Measurements from ENCODE around the gene SLC29A3. TPM values are rescaled to one million over a fixed set of nuclear protein-coding genes. Genes with fewer than 3 reads are reported as not detected.

SLC29A3 gene
- total RNA-seq, 2 donors from 2014 or later = 4.6 to 12.7 TPM

DNA sequence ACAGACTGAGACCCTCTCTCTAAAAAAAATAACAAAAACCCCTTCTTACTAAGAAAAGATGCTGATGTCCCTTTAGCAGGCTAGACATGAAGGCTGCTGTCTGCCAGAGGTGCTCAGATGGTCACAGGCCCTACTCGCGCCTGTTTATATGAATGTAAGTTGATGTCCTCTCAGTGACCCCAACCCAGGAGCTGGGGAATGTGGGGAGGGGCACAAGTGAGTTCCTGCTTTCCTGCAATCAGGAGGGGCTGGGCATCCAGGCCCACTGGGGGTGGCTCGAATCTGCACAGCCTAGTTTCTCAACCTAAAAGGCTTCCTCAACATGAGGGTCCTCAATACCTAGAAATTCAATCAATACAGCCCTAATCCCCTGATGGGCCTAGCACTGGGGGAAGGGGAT lies 12.1 kb upstream of the SLC29A3 start:
- no peak overlapping the region for H3K4me3 ChIP-seq
- no peak overlapping the region for H3K27ac ChIP-seq
- no peak for TF ChIP-seq CTCF (IDR thresholded peaks at IDR 0.05)
- TF ChIP-seq POLR2AphosphoS5 (IDR thresholded peaks at IDR 0.05) = no peak
- no peak for TF ChIP-seq POLR2A (IDR thresholded peaks at IDR 0.05)
- H3K9me3 ChIP-seq = no peaks in the 10 kb centered on the region
- H3K36me3 ChIP-seq = no peaks in the 10 kb centered on the region
- 80% methylated on average over 3 of the region's 3 CpGs for WGBS
- H3K4me1 ChIP-seq (replicated peaks) = no peaks in the 10 kb centered on the region
- DNase-seq (ENCODE audit: low spot score) = no peak
- H3K27me3 ChIP-seq (replicated peaks; ENCODE audit: insufficient read depth) = no peaks in the 10 kb centered on the region
- intact Hi-C loops (cut with DNase I) = no loop called here

GRCh38 chr10:71307469-71308085 lies 11.5 kb upstream of the SLC29A3 start:
- Histone ChIP-seq H3K4me1 (replicated peaks) (no peaks in the 10 kb centered on the region), H3K4me3 (no peak overlapping the region), H3K27ac (no peak overlapping the region), H3K9me3 (no peaks in the 10 kb centered on the region), H3K36me3 (no peaks in the 10 kb centered on the region), H3K27me3 (replicated peaks; ENCODE audit: insufficient read depth) (no peaks in the 10 kb centered on the region)
- DNase-seq (ENCODE audit: low spot score) = no peak
- TF ChIP-seq POLR2AphosphoS5 (IDR thresholded peaks at IDR 0.05) (no peak), CTCF (IDR thresholded peaks at IDR 0.05) (no peak), POLR2A (IDR thresholded peaks at IDR 0.05) (no peak)
- WGBS = 79% methylated on average over 8 of the region's 8 CpGs
- intact Hi-C loops (cut with DNase I) = no loop called here

DNA sequence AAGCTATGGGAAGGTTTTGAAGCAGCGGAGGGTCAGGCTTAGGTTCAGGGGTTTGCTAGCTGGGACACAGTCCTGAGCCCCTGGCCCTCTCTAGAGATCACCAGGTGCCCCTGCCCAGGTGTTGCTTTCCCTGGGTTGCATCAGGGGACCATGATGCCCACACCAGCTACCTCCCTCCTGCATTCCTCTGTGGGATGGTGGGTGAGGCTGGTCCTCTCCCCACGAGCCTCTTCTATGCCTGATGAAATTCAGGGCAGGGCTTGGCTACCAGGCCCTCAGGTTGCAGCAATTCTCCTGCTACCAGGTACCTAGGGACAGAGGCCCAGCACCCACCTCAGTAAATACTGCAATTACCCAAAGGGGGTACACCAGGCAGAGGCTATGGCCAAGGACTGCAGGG lies 10.8 kb upstream of the SLC29A3 start:
- Histone ChIP-seq H3K9me3 (no peaks in the 10 kb centered on the region), H3K4me1 (replicated peaks) (no peaks in the 10 kb centered on the region), H3K27me3 (replicated peaks; ENCODE audit: insufficient read depth) (no peaks in the 10 kb centered on the region), H3K36me3 (no peaks in the 10 kb centered on the region), H3K4me3 (no peak overlapping the region), H3K27ac (no peak overlapping the region)
- TF ChIP-seq CTCF (IDR thresholded peaks at IDR 0.05) = no peak
- no peak for TF ChIP-seq POLR2AphosphoS5 (IDR thresholded peaks at IDR 0.05)
- TF ChIP-seq POLR2A (IDR thresholded peaks at IDR 0.05) = no peak
- intact Hi-C loops (cut with DNase I) = no loop called here
- WGBS = 66% methylated on average over 2 of the region's 2 CpGs
- no peak for DNase-seq (ENCODE audit: low spot score)

GRCh38 chr10:71308985-71309384 lies 10.1 kb upstream of the SLC29A3 start:
- DNase-seq (ENCODE audit: low spot score) = no peak
- Histone ChIP-seq H3K27me3 (replicated peaks; ENCODE audit: insufficient read depth) (no peaks in the 10 kb centered on the region), H3K4me1 (replicated peaks) (no peaks in the 10 kb centered on the region), H3K4me3 (no peak overlapping the region), H3K9me3 (no peaks in the 10 kb centered on the region), H3K36me3 (no peaks in the 10 kb centered on the region), H3K27ac (no peak overlapping the region)
- TF ChIP-seq POLR2AphosphoS5 (IDR thresholded peaks at IDR 0.05) = no peak
- intact Hi-C loops (cut with DNase I) = no loop called here
- WGBS = 74% methylated on average over 3 of the region's 3 CpGs

DNA sequence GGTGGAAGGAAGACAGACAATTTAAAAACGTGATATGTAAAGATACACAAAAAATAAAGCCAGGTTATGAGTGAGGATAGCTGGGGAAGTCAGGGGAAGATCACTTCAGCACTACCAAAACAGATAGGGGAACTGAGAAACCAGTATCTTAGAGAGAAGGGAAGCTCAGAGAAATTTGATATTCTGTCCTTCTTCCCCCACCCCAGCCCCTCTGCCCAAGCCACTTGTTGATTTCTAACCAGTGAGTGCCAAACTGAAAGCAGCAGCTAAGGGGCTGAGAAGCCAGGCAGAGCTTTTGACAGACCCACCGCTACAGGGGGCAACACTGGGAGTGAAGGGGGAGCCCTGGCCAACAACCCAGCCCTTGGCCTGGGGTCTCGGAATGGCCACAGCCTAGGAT lies 9.1 kb upstream of the SLC29A3 start:
- Histone ChIP-seq H3K9me3 (no peaks in the 10 kb centered on the region), H3K4me1 (replicated peaks) (no peaks in the 10 kb centered on the region), H3K36me3 (no peaks in the 10 kb centered on the region), H3K27me3 (replicated peaks; ENCODE audit: insufficient read depth) (no peaks in the 10 kb centered on the region), H3K4me3 (no peak overlapping the region), H3K27ac (no peak overlapping the region)
- WGBS = 69% methylated on average over 3 of the region's 3 CpGs
- DNase-seq (ENCODE audit: low spot score) = no peak
- no peak for TF ChIP-seq POLR2AphosphoS5 (IDR thresholded peaks at IDR 0.05)
- TF ChIP-seq POLR2A (IDR thresholded peaks at IDR 0.05) = no peak
- TF ChIP-seq CTCF (IDR thresholded peaks at IDR 0.05) = no peak
- intact Hi-C loops (cut with DNase I) = loop anchor here (5.0 to 10.0 kb wide), 4 partner anchors 265 to 585 kb away; no protein-coding TSS in a partner anchor
